Stimulated activated CD4-positive, alpha-beta T cell treated with anti-CD3 and anti-CD28 coated beads, Interleukin-1b, Interleukin-23, amount 100 ng/mL, for 1 hour (primary cell): Measurements from ENCODE around the gene OSBPL8.

ENCODE experiments used
- DNase-seq, 2 donors: peaks; one replicate each; pipeline ENCODE4 v3.0.0-alpha.2; 2020; ENCODE audit warnings: low read depth in 2 of 2

The OSBPL8 gene, protein sequence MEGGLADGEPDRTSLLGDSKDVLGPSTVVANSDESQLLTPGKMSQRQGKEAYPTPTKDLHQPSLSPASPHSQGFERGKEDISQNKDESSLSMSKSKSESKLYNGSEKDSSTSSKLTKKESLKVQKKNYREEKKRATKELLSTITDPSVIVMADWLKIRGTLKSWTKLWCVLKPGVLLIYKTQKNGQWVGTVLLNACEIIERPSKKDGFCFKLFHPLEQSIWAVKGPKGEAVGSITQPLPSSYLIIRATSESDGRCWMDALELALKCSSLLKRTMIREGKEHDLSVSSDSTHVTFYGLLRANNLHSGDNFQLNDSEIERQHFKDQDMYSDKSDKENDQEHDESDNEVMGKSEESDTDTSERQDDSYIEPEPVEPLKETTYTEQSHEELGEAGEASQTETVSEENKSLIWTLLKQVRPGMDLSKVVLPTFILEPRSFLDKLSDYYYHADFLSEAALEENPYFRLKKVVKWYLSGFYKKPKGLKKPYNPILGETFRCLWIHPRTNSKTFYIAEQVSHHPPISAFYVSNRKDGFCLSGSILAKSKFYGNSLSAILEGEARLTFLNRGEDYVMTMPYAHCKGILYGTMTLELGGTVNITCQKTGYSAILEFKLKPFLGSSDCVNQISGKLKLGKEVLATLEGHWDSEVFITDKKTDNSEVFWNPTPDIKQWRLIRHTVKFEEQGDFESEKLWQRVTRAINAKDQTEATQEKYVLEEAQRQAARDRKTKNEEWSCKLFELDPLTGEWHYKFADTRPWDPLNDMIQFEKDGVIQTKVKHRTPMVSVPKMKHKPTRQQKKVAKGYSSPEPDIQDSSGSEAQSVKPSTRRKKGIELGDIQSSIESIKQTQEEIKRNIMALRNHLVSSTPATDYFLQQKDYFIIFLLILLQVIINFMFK

DNA sequence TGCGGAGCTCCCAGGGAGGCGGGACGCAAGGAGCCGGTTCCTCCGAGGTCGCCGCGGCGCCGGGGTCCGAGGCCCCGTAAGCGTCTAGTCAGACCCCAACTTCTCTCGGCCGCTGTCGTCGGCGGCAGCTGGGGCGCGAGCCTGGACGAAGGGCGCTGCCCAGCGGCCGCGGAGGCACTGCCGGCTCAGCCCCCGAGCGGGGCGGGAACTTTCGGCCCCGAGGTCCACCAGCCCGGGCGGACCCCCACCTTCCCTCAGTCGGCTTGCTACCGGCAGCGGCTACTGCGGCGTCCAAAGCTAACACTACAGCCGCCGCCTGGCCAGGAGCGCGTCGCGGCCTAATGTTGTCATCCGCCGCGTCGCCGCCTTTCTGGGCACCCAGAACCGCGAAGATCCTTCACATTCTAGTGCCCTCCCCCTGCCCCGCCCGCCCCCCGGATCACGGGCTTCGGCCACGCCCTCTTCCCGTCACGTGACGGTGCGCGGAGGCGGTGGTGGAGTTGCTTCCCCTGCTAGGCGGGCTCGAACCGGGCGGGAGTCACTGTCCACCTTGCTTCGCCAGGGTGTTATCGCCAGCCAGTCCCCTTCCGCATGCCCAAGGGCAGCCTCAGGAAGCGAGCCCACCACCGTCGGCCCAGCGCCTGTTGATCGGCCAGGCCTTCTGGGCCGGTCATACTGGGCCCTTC lies at the start of gene OSBPL8:
Gene OSBPL8, minus strand, starts transcription at position 372 of the 686 bp plus-strand sequence. CDS start 72,220 bp downstream, outside the sequence.
- peak; percentile 89 to 98 for DNase-seq

DNA sequence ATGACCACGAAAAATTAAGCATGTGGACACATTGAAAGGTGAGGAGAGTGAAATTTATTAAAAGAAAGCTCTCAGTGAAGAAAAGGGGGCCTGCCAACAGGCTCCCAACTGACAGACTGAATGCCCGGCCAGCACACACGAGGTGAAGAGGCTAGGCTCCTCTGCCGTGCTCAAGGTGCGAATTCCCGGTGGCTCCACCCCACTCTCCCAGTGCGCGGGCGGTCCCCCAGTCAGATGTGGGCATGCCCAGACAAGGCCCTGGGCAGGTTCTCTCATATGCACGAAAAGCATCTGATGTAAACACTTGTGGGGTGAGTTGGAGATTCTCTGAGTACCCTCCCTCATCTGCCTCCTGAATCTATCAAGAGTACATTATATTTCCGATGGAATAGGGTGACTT lies 48.5 kb upstream of the OSBPL8 start:
- no peak for DNase-seq

DNA sequence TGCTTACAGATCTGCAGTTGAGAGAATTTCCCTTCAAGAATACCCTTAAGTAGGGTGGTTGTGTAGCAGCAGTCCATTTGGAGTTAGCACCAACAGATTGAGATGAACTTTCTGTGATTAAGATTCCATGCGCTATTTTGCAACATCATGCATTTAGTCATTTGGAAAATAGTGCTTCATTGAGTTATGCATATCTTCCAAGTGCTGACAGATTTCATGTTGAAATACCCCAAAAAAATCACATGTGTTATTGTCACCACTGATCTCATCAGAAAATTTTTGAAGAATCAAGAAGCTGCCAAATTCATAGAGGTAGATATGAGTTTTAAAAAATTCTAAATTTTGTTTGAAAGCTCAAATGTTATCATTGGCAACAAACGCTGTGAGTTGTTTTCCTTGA lies 35.5 kb upstream of the OSBPL8 start:
- no peak for DNase-seq

DNA sequence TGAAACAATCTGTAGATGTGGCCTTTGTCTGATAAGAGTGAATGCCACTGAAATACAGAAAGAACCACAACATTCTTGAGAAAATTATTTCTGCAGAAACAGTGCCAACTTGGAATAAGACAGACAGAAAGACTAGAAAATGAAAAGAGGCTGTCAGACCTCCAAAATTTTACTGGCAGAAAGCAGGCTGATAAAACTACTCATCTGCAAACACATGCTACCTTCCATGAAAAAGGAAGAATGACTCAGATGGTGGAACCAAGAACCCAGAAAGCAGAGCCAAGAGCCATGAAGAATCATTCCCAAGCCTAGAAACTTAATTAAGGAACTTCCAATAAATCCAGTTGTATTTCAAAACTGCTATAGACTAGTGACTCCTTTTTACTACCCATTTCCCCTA lies 31.9 kb upstream of the OSBPL8 start:
- no peak for DNase-seq

DNA sequence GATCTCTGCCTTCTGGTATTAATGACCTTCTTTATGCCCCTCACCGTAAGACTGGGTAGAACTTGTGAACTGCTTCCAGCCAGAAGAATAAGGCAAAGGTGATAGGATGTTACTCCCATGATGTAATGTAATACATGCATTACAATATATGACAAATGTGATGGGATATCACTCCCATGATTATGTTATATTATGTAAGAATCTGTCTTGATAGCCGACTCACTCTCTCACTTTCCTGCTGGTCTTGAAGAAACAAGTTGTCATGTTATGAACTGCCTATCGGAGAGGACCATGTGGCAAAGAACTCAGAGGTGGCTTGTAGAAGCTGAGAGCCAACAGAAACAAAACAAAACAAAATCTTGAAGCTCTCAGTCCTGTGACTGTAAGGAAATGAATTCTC lies 30.6 kb upstream of the OSBPL8 start:
- DNase-seq: no peak

DNA sequence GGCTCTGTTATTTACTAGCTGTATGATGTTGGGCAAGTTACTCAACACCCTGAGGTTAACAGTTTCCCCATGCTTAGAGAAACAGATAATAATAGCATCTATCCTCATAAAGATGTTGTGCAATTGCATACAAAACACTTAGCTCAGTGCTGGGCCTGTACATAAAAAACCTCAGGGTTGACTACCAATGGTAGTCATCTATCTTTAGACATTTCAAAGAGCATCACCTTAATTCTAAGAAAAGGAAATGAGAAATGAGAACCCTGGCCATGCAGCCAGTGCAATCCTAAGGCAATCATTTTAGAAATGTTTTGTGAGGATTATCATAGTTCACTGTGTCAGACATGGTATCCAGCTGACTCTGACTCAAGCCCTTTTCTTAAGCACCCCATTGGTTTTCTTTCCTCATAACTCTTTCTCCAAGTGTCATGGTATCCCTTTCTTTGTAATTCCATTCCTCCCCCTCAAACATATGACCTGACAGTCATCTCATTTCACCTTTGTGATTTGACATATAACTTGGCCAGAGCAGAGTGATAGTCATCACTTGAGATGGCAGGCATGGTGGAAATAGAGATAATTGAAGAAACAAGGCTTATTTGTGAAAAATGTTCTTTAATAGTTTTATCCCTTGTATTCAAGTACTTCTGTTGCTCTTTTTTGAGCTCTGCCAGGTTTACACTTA lies 29.5 kb upstream of the OSBPL8 start:
- DNase-seq: no peak

DNA sequence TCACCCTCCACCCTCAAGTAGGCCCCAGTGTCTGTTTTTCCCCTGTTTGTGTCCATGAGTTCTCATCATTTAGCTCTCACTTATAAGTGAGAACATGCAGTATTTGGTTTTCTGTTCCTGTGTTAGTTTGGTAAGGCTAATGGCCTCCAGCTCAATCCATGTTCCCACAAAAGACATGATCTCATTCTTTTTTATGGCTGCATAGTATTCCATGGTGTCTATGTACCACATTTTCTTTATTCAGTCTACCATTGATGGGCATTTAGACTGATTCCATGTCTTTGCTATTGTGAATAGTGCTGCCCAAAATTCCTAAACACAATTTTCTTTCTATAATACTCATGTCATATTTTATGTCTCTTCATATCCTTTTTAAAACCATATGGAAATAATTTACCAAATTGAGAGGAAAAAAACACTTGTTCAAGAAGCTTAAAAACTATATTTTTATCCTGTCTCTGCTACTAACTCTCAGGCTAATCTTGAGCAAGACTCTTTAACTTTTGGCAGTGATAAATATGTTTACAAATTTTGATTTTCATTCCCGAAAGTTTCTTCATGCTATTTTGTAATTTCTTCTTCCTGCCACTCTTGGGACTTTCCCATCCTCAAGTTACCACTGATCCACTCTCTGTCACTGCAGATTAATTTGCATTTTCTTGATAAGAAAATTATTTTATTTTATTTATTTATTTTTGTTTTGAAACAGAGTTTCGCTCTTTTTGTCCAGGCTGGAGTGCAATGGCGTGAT lies 28.0 kb upstream of the OSBPL8 start:
- DNase-seq: no peak

DNA sequence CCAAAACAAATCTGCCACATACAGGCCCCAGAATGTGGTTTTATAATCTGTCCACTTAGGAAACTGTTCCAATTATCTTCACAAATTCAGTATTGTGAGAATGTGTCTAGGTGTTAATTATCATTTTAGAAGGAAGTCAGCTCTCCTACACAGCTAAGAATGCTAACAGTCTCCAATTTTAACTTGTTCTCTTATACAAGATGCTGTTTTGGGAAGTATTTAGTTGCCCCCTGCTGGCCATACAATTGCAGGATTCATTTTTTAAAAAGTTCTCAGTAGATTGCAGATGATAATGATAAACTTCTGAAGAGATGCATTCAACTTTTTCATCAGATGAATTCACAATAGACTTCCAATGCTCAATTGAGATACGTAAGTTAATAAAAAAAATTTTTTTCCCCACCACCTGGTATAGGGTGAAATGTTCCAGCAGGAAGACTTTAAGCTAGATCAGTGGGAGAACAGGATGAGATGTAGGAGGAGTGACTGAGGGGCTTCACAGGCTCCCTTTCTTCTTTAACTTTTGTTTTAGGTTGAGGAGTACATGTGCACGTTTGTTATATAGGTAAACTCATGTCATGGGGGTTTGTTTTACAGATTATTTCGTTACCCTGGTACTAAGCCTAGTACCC lies 27.3 kb upstream of the OSBPL8 start:
- DNase-seq: no peak

DNA sequence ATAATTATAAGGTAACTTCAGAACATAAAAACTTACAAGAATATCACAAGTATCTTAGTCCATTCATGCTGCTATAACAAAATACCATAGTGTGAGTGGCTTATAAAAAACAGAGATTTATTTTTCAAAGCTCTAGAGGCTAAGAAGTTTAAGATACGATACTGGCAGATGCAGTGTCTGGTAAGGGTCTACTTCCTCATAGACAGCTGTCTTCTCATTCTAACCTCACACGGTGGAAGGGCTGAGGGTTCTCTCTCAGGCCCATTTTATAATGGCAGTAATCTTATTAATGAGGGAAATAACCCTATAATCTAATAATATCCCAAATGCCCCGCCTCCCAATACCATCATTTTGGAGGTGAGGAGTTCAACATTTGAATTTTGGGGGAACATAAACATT lies 23.7 kb upstream of the OSBPL8 start:
- no peak for DNase-seq

DNA sequence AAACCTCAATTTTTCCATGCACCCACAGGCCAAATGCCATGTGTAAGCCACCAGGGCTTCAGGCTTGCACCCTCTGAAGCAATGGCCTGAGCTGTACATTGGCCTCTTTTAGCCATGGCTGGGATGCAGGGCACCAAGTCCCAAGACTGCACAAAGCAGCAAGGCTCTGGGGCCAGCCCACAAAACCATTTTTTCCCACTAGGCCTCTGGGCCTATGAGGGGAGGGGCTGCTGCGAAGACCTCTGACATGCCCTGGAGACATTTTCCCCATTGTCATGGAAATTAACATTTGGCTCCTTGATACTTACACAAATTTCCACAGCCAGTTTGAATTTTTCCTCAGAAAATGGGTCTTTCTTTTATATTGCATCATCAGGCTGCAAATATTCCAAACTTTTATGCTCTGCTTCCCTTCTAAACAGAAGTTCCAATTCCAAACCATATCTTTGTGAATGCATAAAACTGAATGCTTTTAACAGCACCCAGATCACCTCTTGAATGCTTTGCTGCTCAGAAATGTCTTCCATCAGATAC lies 14.3 kb upstream of the OSBPL8 start:
- no peak for DNase-seq

DNA sequence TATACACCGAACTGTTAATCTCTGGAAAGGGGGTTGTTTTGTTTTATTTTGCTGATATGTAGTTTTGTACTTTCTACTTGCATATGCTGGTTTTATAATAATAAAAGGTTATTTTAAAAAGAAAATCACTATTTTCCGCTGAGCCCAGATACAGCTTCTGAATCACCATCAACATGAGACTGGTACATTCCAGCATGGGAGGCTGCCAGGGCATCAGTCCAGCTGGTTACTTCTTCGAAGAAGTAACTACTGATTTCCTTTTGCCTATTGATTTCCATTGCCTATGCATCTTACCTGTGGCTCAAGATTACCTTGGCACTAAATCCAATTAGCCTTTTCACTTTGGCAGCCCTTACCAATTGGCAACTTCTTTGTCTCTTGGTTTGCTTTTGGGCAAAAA lies 11.7 kb upstream of the OSBPL8 start:
- DNase-seq: no peak

DNA sequence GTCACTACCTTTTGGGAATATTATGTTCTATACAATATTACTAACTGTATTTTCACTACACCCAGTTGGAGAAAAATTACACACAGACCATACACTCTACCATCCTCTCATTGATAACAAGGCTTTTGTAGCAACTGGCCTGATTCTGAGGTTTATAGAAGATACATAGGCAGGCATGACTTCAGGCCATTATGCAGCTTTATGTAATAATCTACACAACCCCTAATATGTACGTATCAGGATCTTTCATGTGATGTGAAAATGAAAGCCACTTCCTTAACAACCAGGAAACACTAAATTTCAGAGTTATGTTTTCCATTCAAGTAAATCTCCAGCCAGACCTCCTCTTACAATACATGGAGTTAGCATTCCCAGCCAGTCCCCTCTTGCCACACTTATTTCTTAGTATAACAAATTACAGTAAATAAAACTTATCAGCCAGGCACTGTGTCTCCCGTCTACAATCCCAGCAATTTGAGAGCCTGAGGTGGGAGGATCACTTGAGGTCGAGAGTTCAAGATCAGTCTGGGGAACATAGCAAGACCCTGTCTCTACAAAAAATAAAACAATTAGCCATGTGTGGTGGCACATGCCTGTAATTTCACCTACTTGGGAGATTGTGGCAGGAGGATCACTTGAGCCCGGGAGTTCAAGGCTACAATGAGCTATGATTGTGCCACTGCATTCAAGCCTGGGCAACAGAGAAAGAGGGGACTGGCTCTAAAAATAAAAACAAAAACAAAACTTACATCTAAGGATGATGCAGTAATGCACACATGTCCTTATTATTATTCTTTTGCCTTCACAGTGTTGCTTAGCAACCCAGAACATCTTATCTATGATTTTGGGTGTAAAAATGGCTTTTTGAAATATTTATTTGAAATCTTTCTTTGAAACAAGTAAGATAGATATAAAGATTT lies 10.4 kb upstream of the OSBPL8 start:
- DNase-seq: no peak

DNA sequence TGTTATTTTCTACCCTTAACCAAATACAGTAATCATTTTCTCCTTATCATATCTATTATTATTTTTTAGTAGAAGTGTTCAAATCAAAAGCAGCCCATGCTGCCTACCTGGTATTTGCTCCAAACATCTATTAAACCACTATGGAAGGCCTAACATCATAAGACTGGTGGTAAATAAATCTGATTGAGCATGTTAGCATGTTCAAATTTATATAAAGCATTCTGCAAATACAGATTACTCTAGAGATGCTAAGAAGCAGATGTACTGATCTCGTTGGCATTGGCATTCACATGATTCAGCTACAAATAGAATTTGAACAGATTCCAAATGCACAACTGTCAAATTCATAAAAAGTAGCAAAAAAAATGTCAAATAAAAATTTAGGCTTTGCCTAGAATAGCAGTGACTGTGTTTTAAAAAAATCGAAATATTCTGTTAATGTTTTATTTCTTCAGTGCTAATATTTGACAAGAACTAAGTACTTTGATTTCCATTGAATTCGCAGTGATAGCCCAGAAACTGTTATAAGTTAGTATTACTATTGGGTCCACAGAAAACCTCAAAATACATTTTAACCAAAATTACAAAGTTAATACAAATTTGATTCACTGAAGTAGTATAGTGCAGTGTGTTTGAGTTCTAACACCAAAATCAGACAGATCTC lies 9.4 kb upstream of the OSBPL8 start:
- DNase-seq: no peak

DNA sequence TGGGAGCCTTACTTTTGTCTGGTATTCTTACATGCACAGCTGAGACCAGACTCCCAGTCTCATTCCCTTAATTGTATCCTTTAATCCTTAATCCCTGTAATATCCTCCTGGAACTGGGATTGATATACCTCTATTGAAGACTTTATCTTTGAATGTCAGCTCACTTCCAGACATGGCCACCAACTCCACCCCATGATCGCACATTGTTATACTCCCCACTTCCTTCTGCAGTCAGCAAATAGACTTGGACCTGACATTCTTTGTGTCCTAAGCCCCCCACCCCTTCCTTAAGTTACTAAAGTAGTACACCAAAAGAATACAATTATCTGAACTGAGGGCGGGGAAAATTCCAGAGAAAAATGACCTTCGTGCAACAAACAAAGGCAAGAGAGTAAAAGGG lies 8.6 kb upstream of the OSBPL8 start:
- DNase-seq: no peak

DNA sequence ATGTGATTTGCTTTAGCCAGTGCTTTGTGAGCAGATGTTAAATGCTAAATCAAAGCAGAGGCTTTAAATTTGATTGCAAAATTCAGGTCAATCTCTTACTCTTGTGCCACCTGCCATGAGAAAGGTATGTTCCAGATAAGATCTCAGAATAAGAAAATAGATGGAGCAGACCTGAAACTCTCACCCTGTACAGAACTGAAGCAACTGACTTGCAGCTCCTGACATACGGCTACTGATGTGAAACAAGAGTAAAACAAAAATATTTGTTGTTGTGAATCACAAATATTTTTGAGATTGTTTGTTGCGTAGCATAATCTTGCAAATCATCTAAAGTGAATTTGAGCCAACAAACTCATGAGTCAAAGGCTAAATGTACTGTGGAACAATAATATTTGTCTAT lies 3.5 kb upstream of the OSBPL8 start:
- DNase-seq: no peak

DNA sequence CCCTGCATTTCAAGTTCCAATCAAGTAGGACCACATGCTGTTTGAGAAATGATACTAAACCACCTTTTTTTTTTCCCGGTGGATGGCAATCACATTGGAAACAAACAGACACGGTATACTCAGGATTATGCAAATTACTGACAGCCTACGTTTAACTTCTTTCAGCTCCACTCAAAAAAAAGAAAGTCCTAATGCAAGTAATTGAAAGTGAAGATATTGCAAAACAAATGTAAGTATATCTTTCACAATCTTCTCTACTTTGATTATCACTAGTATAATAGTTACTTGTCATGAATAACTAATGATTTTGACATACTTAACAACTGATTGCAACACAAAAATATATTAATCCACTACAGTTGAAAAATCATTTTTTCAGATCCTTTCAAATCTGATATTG lies 2.6 kb upstream of the OSBPL8 start:
- DNase-seq: no peak

DNA sequence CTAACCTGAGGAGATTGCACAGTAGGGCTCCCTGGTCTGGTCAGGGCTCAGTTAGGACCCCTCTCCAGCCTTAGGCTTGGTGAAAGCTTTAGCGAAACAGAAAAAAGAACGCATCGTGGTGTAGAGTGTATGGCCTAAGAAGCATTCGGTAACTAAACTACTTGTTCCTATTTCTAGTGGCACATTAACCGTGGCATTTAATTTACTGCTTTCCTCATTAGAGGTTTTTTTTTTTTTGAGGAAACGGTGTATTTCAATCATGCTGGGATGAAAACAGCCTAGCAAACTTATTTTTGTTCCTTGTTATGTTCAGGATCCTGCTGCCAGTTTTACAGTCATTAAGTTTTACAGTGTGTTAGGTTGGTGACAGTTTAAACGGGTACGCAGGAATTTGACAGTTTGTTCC lies 518 bp upstream of the OSBPL8 start:
- no peak for DNase-seq

DNA sequence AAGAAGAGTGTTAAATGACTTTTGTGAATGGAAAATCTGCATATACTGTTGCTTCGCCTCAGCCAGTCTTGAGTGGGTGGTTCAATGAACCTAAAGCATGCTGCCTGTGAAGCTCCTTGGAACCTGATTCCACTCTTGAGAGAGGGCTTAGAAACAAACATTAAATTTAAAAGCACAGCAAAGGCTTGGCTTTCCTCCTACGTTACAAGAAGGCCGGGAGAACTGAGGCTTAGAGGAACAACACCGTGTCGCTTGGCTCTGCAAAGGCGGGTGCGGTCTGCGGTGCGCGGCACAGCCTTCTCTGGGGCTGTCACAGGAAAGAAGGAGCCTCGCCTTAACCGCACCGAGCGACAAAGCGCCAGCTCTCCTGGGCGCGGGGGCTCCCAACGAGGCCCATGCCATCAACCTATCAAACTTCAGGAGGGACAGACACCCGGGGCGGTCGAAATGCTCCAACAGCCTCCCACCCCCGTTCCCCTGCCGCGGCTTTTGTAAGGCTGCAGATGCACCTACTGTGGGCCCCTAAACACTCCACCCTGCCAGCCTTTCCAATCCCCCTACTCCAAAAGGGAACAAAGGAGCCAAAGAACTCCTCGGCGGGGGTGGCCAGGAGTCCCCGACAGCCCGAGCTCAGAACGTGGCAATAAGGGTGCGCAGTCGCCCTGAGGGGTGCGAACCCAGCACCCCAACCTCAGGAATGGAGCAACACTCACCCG lies 729 bp downstream of the OSBPL8 start:
- DNase-seq: peak; percentile 28 to 46
